Measurements from ENCODE around the gene ANK3. TPM values are rescaled to one million over a fixed set of nuclear protein-coding genes. Genes with fewer than 3 reads are reported as not detected.

The ANK3 gene
- total RNA-seq, 1 donor from 2014 or later = under 0.01 TPM

- no peak for DNase-seq (ENCODE audit: low read depth in 2 of 2)
Measured at GRCh38 chr10:59993931-59994330, 395.7 kb downstream of the ANK3 start.

GRCh38 chr10:59991661-59992060 is 398.0 kb downstream of the ANK3 start:
- peak in 1 of 2 donors; percentile 44 for DNase-seq (ENCODE audit: low read depth in 2 of 2)

- no peak for DNase-seq (ENCODE audit: low read depth in 2 of 2)
Measured at GRCh38 chr10:59991117-59991516, 398.6 kb downstream of the ANK3 start.

GRCh38 chr10:59985639-59986038 is 404.0 kb downstream of the ANK3 start:
- no peak for DNase-seq (ENCODE audit: low read depth in 2 of 2)

- DNase-seq (ENCODE audit: low read depth in 2 of 2) = no peak
Measured at GRCh38 chr10:59984415-59984814, 405.3 kb downstream of the ANK3 start.

GRCh38 chr10:59980356-59980755 is 409.3 kb downstream of the ANK3 start:
- DNase-seq (ENCODE audit: low read depth in 2 of 2) = no peak

GRCh38 chr10:59977486-59977885 is 412.2 kb downstream of the ANK3 start:
- DNase-seq (ENCODE audit: low read depth in 2 of 2) = no peak

GRCh38 chr10:59976909-59977308 is 412.8 kb downstream of the ANK3 start:
- no peak for DNase-seq (ENCODE audit: low read depth in 2 of 2)
